H1 (cell line): ENCODE data around the gene VWA7.

Experiments
- CHD2 ChIP-seq: IDR thresholded peaks from 2 replicates; pipeline ENCODE4 v1.6.1; 2012; ENCODE audit warnings: low read length, improper control_type of control experiment
- CTCF ChIP-seq, 3 experiments: IDR thresholded peaks; 1 replicate in 2 of 3; 2 replicates in 1 of 3; pipeline versions ENCODE4 v1.5.1 to v1.6.1; 2011; ENCODE audit warnings: low read length in 3 of 3, mild to moderate bottlenecking in 3 of 3, inconsistent platforms in 2 of 3, low read depth in 1 of 3, moderate library complexity in 1 of 3; ENCODE audit not compliant: insufficient read depth in 1 of 3; ENCODE audit errors: control extremely low read depth in 1 of 3
- EZH2 ChIP-seq: fragments of 200-600 bp; sonication (generic); IDR thresholded peaks from 2 replicates; pipeline ENCODE4 v1.7.1; 2012; ENCODE audit warnings: low read depth, mild to moderate bottlenecking, moderate library complexity, low read length, inconsistent platforms; ENCODE audit not compliant: severe bottlenecking
- JUN ChIP-seq: IDR thresholded peaks from 2 replicates; pipeline ENCODE4 v1.6.1; 2011; ENCODE audit warnings: low read depth, mild to moderate bottlenecking, improper control_type of control experiment, low read length
- JUND ChIP-seq: IDR thresholded peaks from 2 replicates; pipeline ENCODE4 v1.6.1; 2011; ENCODE audit warnings: mild to moderate bottlenecking, improper control_type of control experiment, low read length
- MAFK ChIP-seq: IDR thresholded peaks from 2 replicates; pipeline ENCODE4 v1.6.1; 2012; ENCODE audit warnings: low read depth, mild to moderate bottlenecking, improper control_type of control experiment, low read length
- POLR2A ChIP-seq, 2 experiments: IDR thresholded peaks; 1 replicate in 1 of 2; 2 replicates in 1 of 2; pipeline ENCODE4 v1.6.1; 2011; ENCODE audit warnings: low read depth in 2 of 2, low read length in 2 of 2, mild to moderate bottlenecking in 2 of 2; ENCODE audit errors: control extremely low read depth in 1 of 2
- POLR2AphosphoS5 ChIP-seq: IDR thresholded peaks from 2 replicates; pipeline ENCODE4 v1.6.1; 2011; ENCODE audit warnings: low read depth, low read length
- RBBP5 ChIP-seq: IDR thresholded peaks from 2 replicates; pipeline ENCODE4 v1.7.1; 2012; ENCODE audit warnings: low read depth, mild to moderate bottlenecking, inconsistent platforms, low read length, moderate library complexity, borderline replicate concordance
- RXRA ChIP-seq: IDR thresholded peaks from 2 replicates; pipeline ENCODE4 v1.6.1; 2011; ENCODE audit warnings: low read depth, mild to moderate bottlenecking, low read length, moderate library complexity; ENCODE audit not compliant: insufficient read depth
- SUZ12 ChIP-seq: fragments of 200-600 bp; sonication (generic); IDR thresholded peaks from 2 replicates; pipeline ENCODE4 v1.6.1; 2012; ENCODE audit warnings: mild to moderate bottlenecking, inconsistent platforms, low read length, moderate library complexity, mixed read lengths
- TAF1 ChIP-seq: IDR thresholded peaks from 2 replicates; pipeline ENCODE4 v1.6.1; 2011; ENCODE audit warnings: mild to moderate bottlenecking, low read depth, low read length
- TF ChIP-seq, protein P1 (sequence below): IDR thresholded peaks from 2 replicates; pipeline ENCODE4 v1.6.1; 2011; ENCODE audit warnings: low read length, improper control_type of control experiment

- no peak for TF ChIP-seq RBBP5
- TF ChIP-seq POLR2AphosphoS5 = no peak
- TF ChIP-seq CTCF (IDR thresholded peaks at IDR 0.05; ENCODE audit: control extremely low read depth in 1 of 3, insufficient read depth in 1 of 3, low read depth in 1 of 3, low read length in 3 of 3) = no peak
- TF ChIP-seq JUN = no peak
- no peak for TF ChIP-seq TAF1
- no peak for TF ChIP-seq EZH2
- no peak for TF ChIP-seq CHD2
- no peak for TF ChIP-seq SUZ12
- no peak for TF ChIP-seq JUND
- TF ChIP-seq, protein P1, sequence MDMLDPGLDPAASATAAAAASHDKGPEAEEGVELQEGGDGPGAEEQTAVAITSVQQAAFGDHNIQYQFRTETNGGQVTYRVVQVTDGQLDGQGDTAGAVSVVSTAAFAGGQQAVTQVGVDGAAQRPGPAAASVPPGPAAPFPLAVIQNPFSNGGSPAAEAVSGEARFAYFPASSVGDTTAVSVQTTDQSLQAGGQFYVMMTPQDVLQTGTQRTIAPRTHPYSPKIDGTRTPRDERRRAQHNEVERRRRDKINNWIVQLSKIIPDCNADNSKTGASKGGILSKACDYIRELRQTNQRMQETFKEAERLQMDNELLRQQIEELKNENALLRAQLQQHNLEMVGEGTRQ = no peak
- TF ChIP-seq POLR2A (IDR thresholded peaks at IDR 0.05; ENCODE audit: control extremely low read depth in 1 of 2, low read depth in 2 of 2, low read length in 2 of 2) = no peak
- TF ChIP-seq RXRA = no peak
- no peak for TF ChIP-seq MAFK
Measured at GRCh38 chr6:31819871-31820299, 42.8 kb upstream of the VWA7 start.
